HG03159 (cell line): ENCODE results near the gene CNNM1.

ENCODE experiments used
- ATAC-seq: cut with Tn5 transposase; IDR thresholded peaks from one replicate; pipeline ENCODE4 v1.9.1; 2021; ENCODE audit warnings: mild to moderate bottlenecking, moderate library complexity; ENCODE audit not compliant: unreplicated experiment

Gene CNNM1

GRCh38 chr10:99331207-99331803 lies 2.1 kb downstream of the CNNM1 start:
- ATAC-seq = no peak

DNA sequence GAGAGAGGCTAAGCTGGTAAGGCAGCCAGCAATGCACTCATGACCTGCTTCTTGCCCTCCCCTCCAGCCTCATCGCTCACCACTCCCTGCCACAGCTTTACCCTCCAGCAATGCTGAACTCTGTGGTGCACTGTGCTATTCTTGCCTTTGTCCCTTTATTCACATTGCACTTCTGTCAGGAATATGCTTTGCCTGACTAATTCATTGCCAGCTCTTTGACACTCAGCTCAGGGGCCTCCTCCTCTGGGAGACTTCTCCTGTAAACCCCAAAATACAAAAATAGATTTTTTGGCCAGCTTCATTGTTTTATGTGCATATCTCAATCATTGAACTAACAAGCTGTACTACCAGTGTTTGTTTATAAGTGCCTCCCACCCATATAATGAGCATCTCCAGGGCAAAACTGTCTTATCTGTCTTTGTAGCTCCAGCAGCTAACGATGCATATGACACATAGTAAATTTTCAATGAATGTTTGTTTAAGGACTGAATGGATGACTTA lies 8.2 kb downstream of the CNNM1 start:
- no peak for ATAC-seq

- no peak for ATAC-seq
These were observed 8.7 kb downstream of the CNNM1 start for GRCh38 chr10:99337901-99338300.

DNA sequence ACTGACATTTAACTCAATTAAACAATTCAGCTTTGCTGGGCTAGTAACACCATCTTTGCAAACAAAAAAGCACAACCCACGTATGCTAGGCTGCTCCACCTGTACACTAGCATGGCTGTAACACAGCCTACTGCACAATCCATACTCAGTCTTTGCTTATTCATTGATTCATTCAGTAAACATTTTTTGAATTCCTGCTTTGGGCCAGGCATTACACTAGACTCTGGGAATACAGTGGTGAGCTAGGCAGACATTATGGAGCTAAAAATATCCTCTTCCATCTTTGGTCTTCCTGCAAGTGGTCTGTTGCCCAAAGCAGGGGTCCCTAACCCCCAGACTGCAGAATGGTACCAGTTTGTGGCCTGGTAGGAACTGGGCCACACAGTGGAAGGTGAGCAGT lies 9.9 kb downstream of the CNNM1 start:
- no peak for ATAC-seq

DNA sequence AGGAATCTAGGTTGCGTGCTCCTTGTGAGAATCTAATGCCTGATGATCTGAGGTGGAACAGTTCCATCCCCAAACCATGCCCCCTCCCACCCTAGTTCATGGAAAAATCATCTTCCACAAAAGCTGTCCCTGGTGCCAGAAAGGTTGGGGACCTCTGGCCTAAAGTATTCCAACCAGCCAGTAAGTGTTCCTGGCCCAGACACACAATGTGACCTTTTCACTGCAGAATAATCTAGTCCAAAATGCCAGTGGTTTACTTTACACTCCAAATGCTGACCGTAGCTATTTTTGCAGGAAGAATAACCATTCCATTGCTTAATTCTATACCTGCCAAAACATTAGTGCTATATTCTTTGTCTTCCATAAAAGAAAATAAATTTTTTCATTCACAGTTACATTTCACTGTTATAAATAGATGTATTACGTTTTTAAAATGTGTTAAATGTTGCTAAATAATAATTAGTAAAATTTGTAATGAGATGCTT lies 10.4 kb downstream of the CNNM1 start:
- ATAC-seq = no peak

DNA sequence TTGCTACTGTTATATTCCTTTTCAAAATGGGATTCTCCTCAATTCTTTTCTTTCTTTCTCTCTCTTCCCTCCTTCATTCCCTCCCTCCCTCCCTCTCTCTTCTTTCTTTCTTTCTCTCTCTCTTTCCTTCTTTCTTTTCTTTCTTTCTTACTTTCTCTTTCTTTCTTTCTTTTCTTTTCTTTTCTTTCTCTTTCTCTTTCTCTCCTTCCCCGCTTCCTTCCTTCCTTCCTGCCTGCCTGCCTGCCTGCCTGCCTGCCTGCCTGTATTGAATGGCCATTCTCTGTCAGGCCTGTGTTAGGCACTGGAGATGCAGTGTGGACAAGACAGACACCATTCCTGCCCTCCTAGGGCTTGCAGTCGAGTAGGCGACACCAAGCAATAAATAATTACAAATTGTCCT lies 11.5 kb downstream of the CNNM1 start:
- ATAC-seq = no peak

DNA sequence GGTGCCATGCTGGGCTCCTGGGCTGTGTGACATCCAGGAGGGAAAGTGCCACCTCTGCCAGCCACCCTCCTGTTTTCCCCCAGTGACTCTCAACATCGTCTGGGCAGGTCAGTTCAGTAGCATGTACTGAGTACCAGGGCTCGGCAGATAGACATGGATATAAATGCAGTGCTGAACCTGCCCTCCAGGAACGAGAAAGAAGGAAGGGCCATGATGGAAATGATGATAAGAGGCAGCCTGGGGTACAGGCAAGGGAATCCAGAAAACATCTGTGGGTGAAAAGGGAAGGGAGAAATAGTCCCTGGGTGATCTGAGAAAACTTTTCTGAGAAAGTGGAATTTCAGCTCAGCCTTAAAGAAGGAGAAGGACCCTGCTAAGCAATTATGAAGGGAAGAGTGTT lies 12.1 kb downstream of the CNNM1 start:
- ATAC-seq = no peak

DNA sequence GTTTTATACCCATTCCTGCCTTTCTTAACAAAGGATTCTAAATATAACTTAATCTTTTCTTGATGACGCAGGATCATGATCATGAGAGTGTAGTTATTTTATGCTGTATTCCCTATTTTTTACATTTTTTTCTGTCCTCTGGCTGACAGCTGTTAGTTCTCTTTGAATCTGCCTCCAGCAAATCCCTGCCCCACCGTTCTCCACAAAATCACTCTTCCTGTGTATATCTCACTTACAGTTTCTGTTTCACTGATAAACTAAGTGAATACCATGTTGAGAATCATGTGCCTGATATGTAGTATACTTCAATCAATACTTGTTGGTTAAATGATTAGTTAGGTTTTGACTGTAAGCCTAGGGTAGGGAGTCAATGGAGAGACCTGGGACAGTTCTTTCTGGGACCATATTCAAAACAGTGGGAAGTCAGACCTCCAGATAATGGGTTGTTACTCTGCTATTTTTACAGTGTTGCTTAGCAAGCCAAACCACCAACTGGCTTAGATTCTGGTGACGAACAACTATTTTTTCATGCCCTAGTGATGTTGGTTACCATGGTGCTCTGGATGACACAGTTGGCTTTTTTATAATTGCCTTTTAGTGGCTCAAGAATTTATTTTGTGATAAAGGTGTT lies 12.8 kb downstream of the CNNM1 start:
- ATAC-seq = no peak

- ATAC-seq = no peak
These were observed 14.1 kb downstream of the CNNM1 start for GRCh38 chr10:99343262-99343661.

- ATAC-seq = no peak
These were observed 15.6 kb downstream of the CNNM1 start for GRCh38 chr10:99344715-99345114.

GRCh38 chr10:99345350-99345749 lies 16.2 kb downstream of the CNNM1 start:
- ATAC-seq = no peak

DNA sequence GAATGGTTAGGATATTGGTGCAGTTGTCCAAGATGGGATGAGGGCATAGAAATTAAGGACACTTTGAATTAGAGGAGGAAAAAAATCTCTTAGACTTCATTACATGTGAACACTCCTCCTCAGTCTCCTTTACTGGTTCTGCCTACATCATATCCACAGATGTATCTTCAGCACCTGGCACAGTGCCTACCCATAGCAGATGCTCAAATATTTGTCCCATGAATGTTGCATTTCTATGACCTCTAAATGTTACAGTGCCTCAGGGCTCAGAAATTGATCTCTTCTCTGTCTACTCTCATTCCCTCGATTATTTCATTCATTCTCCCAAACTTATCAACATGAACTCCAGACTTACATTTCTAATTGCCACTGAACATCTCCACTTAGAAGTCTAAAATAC lies 17.1 kb downstream of the CNNM1 start:
- ATAC-seq = no peak

- no peak for ATAC-seq
These were observed 18.5 kb downstream of the CNNM1 start for GRCh38 chr10:99347672-99348071.

- no peak for ATAC-seq
These were observed 24.0 kb downstream of the CNNM1 start for GRCh38 chr10:99353182-99353581.

DNA sequence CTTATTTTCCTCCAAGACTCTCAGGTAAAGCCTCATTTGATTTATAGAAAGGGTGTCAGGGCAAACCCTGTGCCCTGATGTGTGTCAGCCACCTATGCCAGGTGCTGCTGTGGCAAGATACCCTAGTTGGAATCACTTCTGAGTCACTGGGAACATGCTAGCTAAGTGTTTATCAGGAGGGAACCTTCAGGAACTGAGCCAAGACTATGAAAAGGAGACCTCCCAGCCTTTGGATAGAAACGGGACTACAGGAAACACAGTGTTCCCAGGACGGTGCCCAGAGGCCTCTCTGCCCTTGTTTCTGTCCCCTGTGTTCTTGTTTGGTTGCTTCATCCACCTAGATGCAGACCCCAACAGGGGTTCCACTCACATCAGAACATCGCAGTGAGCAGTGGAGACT lies 28.5 kb downstream of the CNNM1 start:
- ATAC-seq = no peak

- ATAC-seq = no peak
These were observed 28.9 kb downstream of the CNNM1 start for GRCh38 chr10:99358101-99358500.

DNA sequence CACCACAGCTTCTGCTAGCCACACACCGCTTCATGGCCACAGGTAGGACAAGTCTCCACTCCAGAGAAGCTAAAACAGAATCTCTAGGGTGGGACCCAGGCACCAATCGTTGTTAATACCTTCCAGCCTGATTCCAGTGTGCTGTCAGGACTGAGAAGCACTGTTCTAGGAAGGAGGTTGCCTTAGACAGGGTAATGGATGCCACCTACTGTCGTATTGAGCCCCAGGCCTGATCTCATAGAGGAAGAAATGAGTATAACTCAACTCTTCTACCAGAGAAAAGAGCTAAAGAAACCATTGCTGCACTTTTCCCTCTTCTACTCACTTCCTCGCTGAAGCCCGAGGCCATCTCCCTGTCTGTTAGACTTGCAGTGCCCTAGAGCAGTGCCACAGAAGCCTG lies 31.8 kb downstream of the CNNM1 start:
- ATAC-seq = no peak

GRCh38 chr10:99364125-99364524 lies 35.0 kb downstream of the CNNM1 start:
- ATAC-seq = no peak

GRCh38 chr10:99365311-99365710 lies 36.2 kb downstream of the CNNM1 start:
- no peak for ATAC-seq

- ATAC-seq = no peak
These were observed 36.6 kb downstream of the CNNM1 start for GRCh38 chr10:99365736-99366135.

GRCh38 chr10:99366666-99367065 lies 37.5 kb downstream of the CNNM1 start:
- ATAC-seq = no peak

DNA sequence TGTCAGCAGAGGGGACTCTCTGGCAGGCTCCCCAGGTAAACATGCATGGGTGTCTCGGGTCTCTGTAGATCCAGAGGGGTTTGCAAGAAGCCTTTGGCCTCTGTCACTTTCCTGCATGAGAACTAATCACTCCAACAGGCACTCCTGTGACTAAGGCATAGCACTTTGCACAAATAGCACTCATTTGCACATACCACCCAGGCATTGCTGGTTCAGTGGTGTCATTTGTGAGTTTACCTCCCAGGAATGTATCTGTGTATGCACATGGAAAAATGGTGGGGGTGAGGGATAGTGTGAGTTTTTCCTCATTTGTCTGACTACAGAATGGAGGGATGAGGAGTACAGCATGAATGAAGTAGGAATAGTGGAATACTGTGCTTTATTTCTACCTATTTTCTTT lies 39.5 kb downstream of the CNNM1 start:
- ATAC-seq = no peak

DNA sequence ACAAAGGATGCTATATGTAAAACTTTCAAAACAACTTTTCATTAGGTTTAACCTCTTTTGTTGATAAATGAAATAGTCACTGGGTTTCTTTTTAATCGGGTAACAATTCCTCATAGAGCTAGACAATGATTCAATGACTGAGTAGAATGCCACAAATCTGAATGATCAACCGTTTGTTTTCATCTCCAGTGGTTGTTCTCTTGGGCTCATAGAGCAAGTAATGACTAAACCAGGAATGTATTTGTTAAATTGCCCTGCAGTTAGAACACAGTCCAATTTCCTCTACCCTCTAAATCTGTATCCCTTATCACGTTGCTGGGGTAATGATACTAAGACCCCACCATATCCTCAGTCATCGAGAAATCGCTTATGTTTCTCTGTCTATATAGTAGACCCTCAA lies 40.0 kb downstream of the CNNM1 start:
- no peak for ATAC-seq
